Measurements from ENCODE around the gene PCP4.

DNA sequence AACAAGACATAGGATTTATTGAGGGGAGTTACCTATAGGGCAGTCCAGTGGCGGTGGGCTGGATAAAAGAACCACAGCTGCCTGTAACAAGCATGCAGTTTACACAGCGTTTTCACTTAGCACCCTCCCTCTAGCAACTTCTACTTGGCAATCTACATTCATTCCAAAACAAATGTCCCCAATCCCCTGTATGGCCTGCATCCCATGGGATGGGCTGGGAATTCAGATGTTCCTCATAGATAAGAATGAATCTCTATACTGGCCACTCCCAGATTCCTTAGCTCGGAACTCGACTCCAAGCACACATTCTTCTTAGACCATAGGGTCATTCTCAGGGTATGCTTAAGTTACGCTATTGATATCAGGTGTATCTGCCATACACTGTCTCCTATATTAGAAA is 33.3 kb downstream of the PCP4 start:
- TF ChIP-seq FOXP2 (optimal IDR thresholded peaks at IDR 0.05; ENCODE audit: control extremely low read depth, extremely low read length, insufficient read depth) (no peak), EZH2 (IDR thresholded peaks at IDR 0.05) (no peak)
